K562 (cell line): Measurements from ENCODE around the gene CCND3. TPM values are rescaled to one million over a fixed set of nuclear protein-coding genes. Genes with fewer than 3 reads are reported as not detected.
A peak's percentile ranks its signal among the peaks of the same experiment; 100 is the strongest.

Experiments used
- CHD4 ChIP-seq: fragments of 200-600 bp; sonication (generic); IDR thresholded peaks from 3 replicates; pipeline ENCODE4 v1.6.1; 2012; ENCODE audit warnings: low read depth, mild to moderate bottlenecking, mixed read lengths, low read length, inconsistent platforms; ENCODE audit not compliant: insufficient read depth, insufficient replicate concordance, poor library complexity, severe bottlenecking
- CLOCK ChIP-seq: fragments of 250-450 bp; sonication (Bioruptor Pico); IDR thresholded peaks from 2 replicates; pipeline ENCODE4 v1.4.0; 2020; ENCODE audit warnings: mild to moderate bottlenecking, moderate library complexity, borderline replicate concordance
- ETV6 ChIP-seq, 3 experiments: fragments of 150-350 bp in 1 of 3; sonication (generic) in 1 of 3; formaldehyde crosslinking in 1 of 3; IDR thresholded peaks; 2 replicates each; pipeline versions ENCODE4 v1.6.1 to v1.8.0; 2014 to 2022; ENCODE audit warnings: borderline replicate concordance in 2 of 3, low read depth in 2 of 3, antibody characterized with exemption in 1 of 3, low read length in 1 of 3, mild to moderate bottlenecking in 1 of 3, missing genetic modification reagents in 1 of 3
- FOXK1 ChIP-seq: sonication (generic); formaldehyde crosslinking; IDR thresholded peaks from 2 replicates; pipeline ENCODE4 v1.8.0; 2022; ENCODE audit warnings: missing genetic modification reagents, mild to moderate bottlenecking, borderline replicate concordance
- FOXM1 ChIP-seq, 2 experiments: fragments of 450-650 bp in 1 of 2; sonication (generic) in 1 of 2; formaldehyde crosslinking in 1 of 2; IDR thresholded peaks; 2 replicates each; pipeline versions ENCODE4 v1.6.1 to v1.9.0; 2017 to 2022; ENCODE audit warnings: low read depth in 2 of 2, mild to moderate bottlenecking in 2 of 2, missing genetic modification reagents in 1 of 2, moderate library complexity in 1 of 2
- LCOR ChIP-seq: sonication (generic); formaldehyde crosslinking; IDR thresholded peaks from 2 replicates; pipeline ENCODE4 v1.8.0; 2022; ENCODE audit warnings: mild to moderate bottlenecking, missing genetic modification reagents
- MCM5 ChIP-seq: fragments of 450-650 bp; IDR thresholded peaks from 2 replicates; pipeline ENCODE4 v1.6.1; 2016; ENCODE audit warnings: low read depth
- MYNN ChIP-seq, 2 experiments: sonication (generic); formaldehyde crosslinking in 1 of 2; IDR thresholded peaks; 2 replicates each; pipeline versions ENCODE4 v1.5.0 to v1.6.1; 2016 to 2020; ENCODE audit warnings: antibody characterized with exemption in 1 of 2, missing genetic modification reagents in 1 of 2
- NFXL1 ChIP-seq: fragments of 450-650 bp; formaldehyde crosslinking; IDR thresholded peaks from 2 replicates; pipeline ENCODE4 v1.4.0; 2021; ENCODE audit warnings: mild to moderate bottlenecking
- RBM25 ChIP-seq: fragments of 200-400 bp; formaldehyde crosslinking; IDR thresholded peaks from 2 replicates; pipeline ENCODE4 v1.6.1; 2018; ENCODE audit warnings: low read length, low read depth, moderate library complexity; ENCODE audit not compliant: severe bottlenecking
- SMARCA5 ChIP-seq: fragments of 450-650 bp; IDR thresholded peaks from 2 replicates; pipeline ENCODE4 v1.6.1; 2016
- SRSF3 ChIP-seq: fragments of 200-400 bp; formaldehyde crosslinking; IDR thresholded peaks from 2 replicates; pipeline ENCODE4 v1.6.1; 2016; ENCODE audit warnings: mild to moderate bottlenecking, low read length, moderate library complexity; ENCODE audit not compliant: insufficient read depth
- ZBTB43 ChIP-seq: sonication (generic); formaldehyde crosslinking; IDR thresholded peaks from 2 replicates; pipeline ENCODE4 v1.8.0; 2023; ENCODE audit warnings: mild to moderate bottlenecking, missing genetic modification reagents
- ZBTB49 ChIP-seq: sonication (generic); formaldehyde crosslinking; IDR thresholded peaks from 2 replicates; pipeline ENCODE4 v1.8.0; 2022; ENCODE audit warnings: missing genetic modification reagents, mild to moderate bottlenecking, borderline replicate concordance
- ZNF316 ChIP-seq: fragments of 450-650 bp; IDR thresholded peaks from 2 replicates; pipeline ENCODE4 v1.6.1; 2016
- ZNF511 ChIP-seq: sonication (generic); formaldehyde crosslinking; IDR thresholded peaks from 2 replicates; pipeline ENCODE4 v1.8.0; 2022; ENCODE audit warnings: mild to moderate bottlenecking, missing genetic modification reagents
- polyA plus RNA-seq, 8 experiments: library from polyadenylated mRNA; depleted of rRNA in 4 of 8; stranded (reverse) in 5 of 8; unstranded in 3 of 8; fragments of >200 nt; fragmentation: Nextera tagmentation in 2 of 8; fragmentation: Illumina TruSeq in 1 of 8; extraction: Ambion mirVana in 2 of 8; extraction: Trizol in 1 of 8; gene quantifications; 2 replicates each; pipeline versions ENCODE4 v1.2.1 to v1.2.3, GENCODE V29; 2011 to 2014; ENCODE audit warnings: inconsistent platforms in 1 of 8, missing spikeins in 1 of 8
- total RNA-seq, 7 experiments: library from RNA; depleted of rRNA in 6 of 7; stranded (reverse); fragments of >200 nt in 6 of 7; fragmentation: Illumina TruSeq in 2 of 7; extraction: Trizol in 2 of 7; gene quantifications; 2 replicates each; pipeline versions ENCODE4 v1.2.1 to v1.2.3, GENCODE V29; 2011 to 2021; ENCODE audit warnings: low replicate concordance in 1 of 7

The CCND3 gene
- total and polyA plus RNA-seq, 9 of the 15 experiments (the other 6 are each of a cell fraction or from before 2014, with no cell fraction given) = 21.5 to 204 (median 97.4) TPM

- peak; percentile 89 for TF ChIP-seq RBM25
- TF ChIP-seq NFXL1 (CRISPR knock-in tag) = no peak
- TF ChIP-seq FOXK1 (CRISPR knock-in tag) = no peak
- TF ChIP-seq SRSF3 = no peak
- TF ChIP-seq SMARCA5 = no peak
- TF ChIP-seq LCOR (CRISPR knock-in tag) = peak; percentile 61; the same call in 1 of the 2 replicates
- TF ChIP-seq ZNF511 = no peak; the same call in 1 of the 2 replicates
- TF ChIP-seq CLOCK (CRISPR knock-in tag) = no peak
- TF ChIP-seq ZBTB49 (CRISPR knock-in tag) = no peak
- no peak for TF ChIP-seq ETV6 (IDR thresholded peaks at IDR 0.05; ENCODE audit: borderline replicate concordance in 1 of 2, low read depth in 2 of 2, low read length in 1 of 2)
- no peak for TF ChIP-seq ETV6 (CRISPR knock-in tag; IDR thresholded peaks at IDR 0.05; ENCODE audit: borderline replicate concordance)
- peak; percentile 86 for TF ChIP-seq MYNN (IDR thresholded peaks at IDR 0.05)
- no peak for TF ChIP-seq MYNN (CRISPR knock-in tag; IDR thresholded peaks at IDR 0.05)
- no peak for TF ChIP-seq ZBTB43
- no peak for TF ChIP-seq CHD4
- no peak for TF ChIP-seq MCM5
- TF ChIP-seq FOXM1 (IDR thresholded peaks at IDR 0.05; ENCODE audit: low read depth) = peak; percentile 61; the same call in 1 of the 2 replicates
- TF ChIP-seq FOXM1 (CRISPR knock-in tag; IDR thresholded peaks at IDR 0.05; ENCODE audit: low read depth) = no peak
- TF ChIP-seq ZNF316 = no peak
These were observed 46.0 kb downstream of the CCND3 start, which contains the start of gene USP49 (continued) for GRCh38 chr6:41895300-41896233.
